Measurements from ENCODE around the gene FXR2.

The FXR2 gene

GRCh38 chr17:7579834-7580603 lies 34.7 kb downstream of the FXR2 start:
- ChIA-PET POLR2A (interaction anchor here (0.6 to 1.5 kb wide), 8 partner anchors 11 to 250 kb away, joined by 3 to 7 read pairs (median 4); partner anchors contain the start of genes POLR2A, TMEM256 and TP53), CTCF (interaction anchor here (0.8 to 4.0 kb wide), 6 partner anchors 9 to 184 kb away, joined by 3 to 17 read pairs (median 3); partner anchors contain the start of genes SOX15 and TP53)
- DNase-seq (ENCODE audit: extremely low spot score), result no peak
- TF ChIP-seq, protein P1, sequence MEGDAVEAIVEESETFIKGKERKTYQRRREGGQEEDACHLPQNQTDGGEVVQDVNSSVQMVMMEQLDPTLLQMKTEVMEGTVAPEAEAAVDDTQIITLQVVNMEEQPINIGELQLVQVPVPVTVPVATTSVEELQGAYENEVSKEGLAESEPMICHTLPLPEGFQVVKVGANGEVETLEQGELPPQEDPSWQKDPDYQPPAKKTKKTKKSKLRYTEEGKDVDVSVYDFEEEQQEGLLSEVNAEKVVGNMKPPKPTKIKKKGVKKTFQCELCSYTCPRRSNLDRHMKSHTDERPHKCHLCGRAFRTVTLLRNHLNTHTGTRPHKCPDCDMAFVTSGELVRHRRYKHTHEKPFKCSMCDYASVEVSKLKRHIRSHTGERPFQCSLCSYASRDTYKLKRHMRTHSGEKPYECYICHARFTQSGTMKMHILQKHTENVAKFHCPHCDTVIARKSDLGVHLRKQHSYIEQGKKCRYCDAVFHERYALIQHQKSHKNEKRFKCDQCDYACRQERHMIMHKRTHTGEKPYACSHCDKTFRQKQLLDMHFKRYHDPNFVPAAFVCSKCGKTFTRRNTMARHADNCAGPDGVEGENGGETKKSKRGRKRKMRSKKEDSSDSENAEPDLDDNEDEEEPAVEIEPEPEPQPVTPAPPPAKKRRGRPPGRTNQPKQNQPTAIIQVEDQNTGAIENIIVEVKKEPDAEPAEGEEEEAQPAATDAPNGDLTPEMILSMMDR (IDR thresholded peaks at IDR 0.05; ENCODE audit: control extremely low read depth, extremely low read depth, low read depth, missing control alignments), result no peak

DNA sequence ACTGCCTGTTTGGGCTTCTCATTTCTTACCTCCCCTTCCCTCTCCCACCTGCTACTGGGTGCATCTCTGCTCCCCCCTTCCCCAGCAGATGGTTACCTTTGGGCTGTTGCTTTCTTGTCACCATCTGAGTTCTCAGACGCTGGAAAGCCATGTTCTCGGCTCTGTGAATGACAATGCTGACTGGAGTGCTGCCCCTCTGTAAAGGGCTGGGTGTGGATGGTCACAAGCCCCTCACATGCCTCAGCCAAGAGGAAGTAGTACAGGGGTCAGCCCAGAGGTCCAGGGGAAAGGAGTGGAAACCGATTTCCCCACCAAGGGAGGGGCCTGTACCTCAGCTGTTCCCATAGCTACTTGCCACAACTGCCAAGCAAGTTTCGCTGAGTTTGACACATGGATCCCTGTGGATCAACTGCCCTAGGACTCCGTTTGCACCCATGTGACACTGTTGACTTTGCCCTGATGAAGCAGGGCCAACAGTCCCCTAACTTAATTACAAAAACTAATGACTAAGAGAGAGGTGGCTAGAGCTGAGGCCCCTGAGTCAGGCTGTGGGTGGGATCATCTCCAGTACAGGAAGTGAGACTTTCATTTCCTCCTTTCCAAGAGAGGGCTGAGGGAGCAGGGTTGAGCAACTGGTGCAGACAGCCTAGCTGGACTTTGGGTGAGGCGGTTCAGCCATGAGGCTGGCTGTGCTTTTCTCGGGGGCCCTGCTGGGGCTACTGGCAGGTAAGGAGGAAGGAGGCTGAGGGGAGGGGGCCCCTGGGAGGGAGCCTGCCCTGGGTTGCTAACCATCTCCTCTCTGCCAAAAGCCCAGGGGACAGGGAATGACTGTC lies 35.5 kb downstream of the FXR2 start, which contains the start of gene CD68:
Gene CD68 (plus strand): TSS at position 638 of the 833 bp plus-strand sequence. CDS start 40 bp downstream, at position 678.
- DNase-seq (ENCODE audit: extremely low spot score), result peak; percentile 81
- ChIA-PET POLR2A (interaction anchor here (0.6 to 1.5 kb wide), 6 partner anchors 12 to 250 kb away, joined by 3 to 6 read pairs (median 3); partner anchors contain the start of genes POLR2A, TMEM256, TNFSF13 and TP53), CTCF (interaction anchor here (0.8 to 4.0 kb wide), 5 partner anchors 10 to 183 kb away, joined by 3 to 17 read pairs (median 3); partner anchors contain the start of genes SOX15 and TP53)
- TF ChIP-seq, protein P1 (IDR thresholded peaks at IDR 0.05; ENCODE audit: control extremely low read depth, extremely low read depth, low read depth, missing control alignments), result no peak

GRCh38 chr17:7577327-7578199 lies 37.1 kb downstream of the FXR2 start:
- ChIA-PET POLR2A (interaction anchor here (0.7 kb wide), 1 partner anchor 215 kb away, joined by 3 read pairs; no protein-coding TSS in a partner anchor), CTCF (interaction anchor here (0.9 to 4.0 kb wide), 3 partner anchors 12 to 224 kb away, joined by 3 to 17 read pairs (median 3); partner anchors contain the start of genes SOX15 and TP53)
- TF ChIP-seq, protein P1 (IDR thresholded peaks at IDR 0.05; ENCODE audit: control extremely low read depth, extremely low read depth, low read depth, missing control alignments), result no peak
- DNase-seq (ENCODE audit: extremely low spot score), result no peak

GRCh38 chr17:7576432-7576937 lies 38.2 kb downstream of the FXR2 start:
- no peak for DNase-seq (ENCODE audit: extremely low spot score)
- CTCF ChIA-PET, result interaction anchor here (0.9 kb wide), 1 partner anchor 111 kb away, joined by 3 read pairs; the partner anchor contains the start of gene TP53
- TF ChIP-seq, protein P1 (IDR thresholded peaks at IDR 0.05; ENCODE audit: control extremely low read depth, extremely low read depth, low read depth, missing control alignments), result no peak
- POLR2A ChIA-PET, result interaction anchor here (0.9 to 4.3 kb wide), 3 partner anchors 8 to 130 kb away, joined by 4 to 32 read pairs (median 5); partner anchors contain the start of gene MPDU1

- ChIA-PET CTCF (interaction anchor here (1.7 kb wide), 1 partner anchor 39 kb away, joined by 7 read pairs; the partner anchor contains the start of gene FXR2), POLR2A (interaction anchor here (0.6 to 4.3 kb wide), 7 partner anchors 8 to 596 kb away, joined by 3 to 32 read pairs (median 4); partner anchors contain the start of gene MPDU1)
- TF ChIP-seq, protein P1 (IDR thresholded peaks at IDR 0.05; ENCODE audit: control extremely low read depth, extremely low read depth, low read depth, missing control alignments), result no peak
- DNase-seq (ENCODE audit: extremely low spot score), result no peak
These were observed 38.7 kb downstream of the FXR2 start for GRCh38 chr17:7575959-7576358.
